Activated CD4-positive, alpha-beta T cell treated with anti-CD3 and anti-CD28 coated beads, Interleukin-2, amount 10 ng/mL, durations not matched to agents 7 days and 5 days (primary cell): ENCODE measurements around the gene HERC4. TPM values are rescaled to one million over a fixed set of nuclear protein-coding genes. Genes with fewer than 3 reads are reported as not detected.
"Not testable (repeated sequence)": the region's sequence is repeated elsewhere in the genome, so short reads cannot be mapped to it uniquely, and the experiment has no call there.

Source experiments
- CTCF ChIA-PET: fragments of 350-600 bp; sonication (Branson Sonifier 250); formaldehyde crosslinking; loops from one replicate; lab custom pipeline; 2021; ENCODE audit warnings: antibody characterized with exemption; lab: Charles Lee
- POLR2A ChIA-PET: fragments of 350-600 bp; sonication (Branson Sonifier 250); formaldehyde crosslinking; loops from one replicate; lab custom pipeline; 2021; ENCODE audit warnings: antibody characterized with exemption; lab: Charles Lee
- DNase-seq: peaks from one replicate; pipeline ENCODE4 v3.0.0-alpha.2; 2020
- H3K27ac Mint-ChIP-seq: one replicate; pipeline ENCODE4 v1.8.0; 2021; ENCODE audit warnings: mild to moderate bottlenecking, moderate library complexity, mixed read lengths
- H3K27me3 Mint-ChIP-seq: one replicate; pipeline ENCODE4 v1.8.0; 2021; ENCODE audit warnings: mixed read lengths
- H3K36me3 Mint-ChIP-seq: one replicate; pipeline ENCODE4 v1.8.0; 2021; ENCODE audit warnings: low read depth, mixed read lengths
- H3K4me1 Mint-ChIP-seq: one replicate; pipeline ENCODE4 v1.8.0; 2021; ENCODE audit warnings: mixed read lengths
- H3K4me3 Mint-ChIP-seq: one replicate; pipeline ENCODE4 v1.8.0; 2021; ENCODE audit warnings: mild to moderate bottlenecking, moderate library complexity, mixed read lengths
- H3K9me3 Mint-ChIP-seq: one replicate; pipeline ENCODE4 v1.8.0; 2021; ENCODE audit warnings: mixed read lengths
- total RNA-seq, 2 experiments: library from RNA; stranded (reverse); gene quantifications; one replicate each; pipeline ENCODE4 v1.2.3, GENCODE V29; 2021

The HERC4 gene
- total RNA-seq, 2 experiments from 2014 or later: 53.8 to 58.3 TPM

DNA sequence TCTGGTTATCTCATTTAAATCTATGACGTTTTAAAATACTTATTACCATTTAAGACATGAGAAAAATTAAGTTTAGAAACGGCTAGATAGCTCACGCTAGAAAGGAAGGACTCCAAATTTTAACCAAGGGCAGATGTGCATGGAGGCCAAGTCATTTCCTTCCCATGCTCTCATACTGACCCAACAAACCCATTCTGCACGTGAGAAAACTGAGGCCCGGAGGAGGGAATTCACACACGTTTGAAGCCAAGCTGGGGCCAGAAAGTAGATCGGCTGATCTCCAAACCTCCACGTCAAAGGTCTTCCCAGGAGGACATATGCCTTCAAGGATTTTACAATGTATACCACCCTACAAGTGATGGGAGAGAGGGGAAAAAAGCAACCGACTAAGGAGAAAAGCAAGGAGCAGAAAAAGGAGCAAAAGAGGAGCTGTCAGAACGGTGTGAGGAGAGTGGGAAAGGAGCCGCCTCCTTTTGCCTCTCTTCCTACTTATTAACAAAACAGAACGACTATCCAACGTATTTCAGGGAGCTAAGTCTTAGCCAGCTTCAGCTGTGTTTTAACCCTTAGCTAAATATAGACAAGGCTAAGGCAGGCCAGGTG, 191.3 kb downstream of the HERC4 start:
- CTCF ChIA-PET: interaction anchor here (0.5 to 1.5 kb wide), 5 partner anchors 11 to 1306 kb away, joined by 3 to 4 read pairs (median 3); no protein-coding TSS in a partner anchor
- POLR2A ChIA-PET: no interaction called here
- no peak for DNase-seq
- Mint-ChIP-seq H3K4me3 (peak overlapping the region; percentile 80), H3K27ac (peak overlapping the region; percentile 96), H3K4me1 (peaks cover 31% of the 10 kb centered on the region), H3K27me3 (no peaks in the 10 kb centered on the region), H3K9me3 (no peaks in the 10 kb centered on the region), H3K36me3 (peaks cover 20% of the 10 kb centered on the region)

DNA sequence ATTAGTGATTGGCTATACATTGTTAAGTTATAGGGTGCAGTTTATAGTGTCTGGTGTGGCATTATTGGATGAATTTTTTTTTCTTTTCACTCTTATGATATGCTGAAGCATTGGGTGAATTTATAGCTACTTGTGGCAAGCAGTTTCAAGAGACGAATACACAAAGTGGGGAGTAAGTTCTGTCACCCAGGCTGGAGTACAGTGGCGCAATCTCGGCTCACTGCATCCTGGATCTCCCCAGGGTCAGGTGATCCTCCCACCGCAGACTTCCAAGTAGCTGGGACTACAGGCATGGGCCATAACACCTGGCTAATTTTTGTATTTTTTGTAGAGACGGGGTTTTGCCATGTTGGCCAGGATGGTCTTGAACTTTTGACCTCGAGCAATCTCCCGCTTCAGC, 196.9 kb downstream of the HERC4 start:
- no peak for DNase-seq
- Mint-ChIP-seq H3K27ac (no peak overlapping the region), H3K9me3 (no peaks in the 10 kb centered on the region), H3K4me3 (no peak overlapping the region), H3K4me1 (peaks cover 3% of the 10 kb centered on the region), H3K27me3 (no peaks in the 10 kb centered on the region), H3K36me3 (no peaks in the 10 kb centered on the region)
- ChIA-PET POLR2A (no interaction called here), CTCF (interaction anchor here (0.7 to 1.1 kb wide), 3 partner anchors 10 to 175 kb away, joined by 3 to 5 read pairs (median 4); no protein-coding TSS in a partner anchor)

DNA sequence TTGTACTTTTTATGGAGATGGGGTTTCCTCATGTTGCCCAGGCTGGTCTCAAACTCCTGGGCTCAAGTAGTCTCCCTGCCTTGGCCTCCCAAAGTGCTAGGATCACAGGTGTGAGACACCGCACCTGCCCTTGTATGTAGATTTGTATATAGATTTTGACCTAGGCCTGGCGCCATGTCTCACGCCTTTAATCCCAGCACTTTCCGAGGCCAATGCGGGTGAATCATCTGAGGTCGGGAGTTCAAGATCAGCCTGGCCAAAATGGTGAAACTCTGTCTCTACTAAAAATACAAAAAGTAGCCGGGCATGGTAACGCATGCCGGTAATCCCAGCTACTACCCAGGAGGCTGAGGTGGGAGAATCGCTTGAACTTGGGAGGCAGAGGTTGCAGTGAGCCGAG, 197.7 kb downstream of the HERC4 start:
- H3K4me1 Mint-ChIP-seq, H3K4me3 Mint-ChIP-seq, POLR2A ChIA-PET: not testable (repeated sequence)

DNA sequence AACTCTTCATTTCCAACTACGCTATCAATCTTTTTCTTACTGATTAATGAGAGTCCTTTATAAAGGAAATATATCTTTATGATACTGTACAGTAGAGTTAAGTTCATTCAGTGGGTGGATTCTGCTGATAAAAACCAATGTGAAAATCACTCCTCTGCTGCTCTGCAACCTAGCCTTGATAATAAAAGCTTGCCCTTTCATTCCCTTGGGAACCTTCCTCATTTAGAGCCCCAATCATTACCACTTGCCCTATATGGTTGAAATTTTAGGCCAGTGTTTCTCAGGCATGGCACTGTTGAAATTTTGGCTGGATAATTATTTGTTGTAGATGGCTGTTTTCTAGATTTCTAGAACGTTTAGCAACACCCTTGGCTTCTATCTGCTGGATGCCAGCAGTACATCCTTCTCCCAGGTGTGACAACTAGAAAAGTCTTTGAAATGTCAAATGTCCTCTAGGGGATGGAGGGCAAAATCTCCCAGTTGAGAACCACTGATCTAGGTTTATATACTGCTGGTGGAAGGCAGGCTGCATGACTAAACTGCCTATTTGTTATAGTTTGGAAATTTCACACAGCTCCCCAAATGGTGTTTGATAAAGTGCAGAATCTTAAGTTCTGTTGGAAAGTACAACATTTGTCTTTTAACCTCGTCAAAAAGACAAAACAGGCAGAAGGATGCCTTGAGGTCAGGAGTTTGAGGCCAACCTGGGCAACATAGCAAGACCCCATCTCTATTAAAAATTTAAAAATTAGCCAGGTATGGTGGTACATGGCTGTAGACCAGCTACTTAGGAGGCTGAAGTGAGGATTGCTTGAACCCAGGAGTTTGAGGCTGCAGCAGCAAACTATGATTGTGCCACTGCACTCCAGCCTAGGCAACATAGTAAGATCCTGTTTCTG, 199.5 kb downstream of the HERC4 start:
- no peaks in the 10 kb centered on the region for H3K9me3 Mint-ChIP-seq
- POLR2A ChIA-PET: interaction anchor here (0.7 kb wide), 1 partner anchor 27 kb away, joined by 6 read pairs; no protein-coding TSS in a partner anchor

More for the DNA sequence above, 197.7 kb downstream of the HERC4 start:
- H3K27ac Mint-ChIP-seq, H3K9me3 Mint-ChIP-seq, DNase-seq, H3K27me3 Mint-ChIP-seq, H3K36me3 Mint-ChIP-seq: not testable (repeated sequence)
- CTCF ChIA-PET: interaction anchor here (0.5 to 1.1 kb wide), 4 partner anchors 11 to 176 kb away, joined by 3 to 5 read pairs (median 4); no protein-coding TSS in a partner anchor

More for the DNA sequence above, 199.5 kb downstream of the HERC4 start:
- Mint-ChIP-seq H3K4me3 (no peak overlapping the region), H3K27me3 (no peaks in the 10 kb centered on the region), H3K36me3 (no peaks in the 10 kb centered on the region), H3K27ac (no peak overlapping the region), H3K4me1 (no peaks in the 10 kb centered on the region)
- CTCF ChIA-PET: no interaction called here
- DNase-seq: no peak

Other genes starting within 250 kb of the HERC4 start
- gene DNAJC12, start 237.1 kb downstream of the HERC4 start, total RNA-seq: 1 to 10 TPM in 1 of 2 experiments, under 1 TPM in 1; 0.79 to 1.9 TPM
- 10 to 100 TPM; 21.9 to 25.8 TPM for gene SIRT1, start 190.6 kb downstream of the HERC4 start, total RNA-seq
- gene MYPN, start 34.2 kb upstream of the HERC4 start, total RNA-seq: not detected
- gene ATOH7, start 156.8 kb upstream of the HERC4 start, total RNA-seq: not detected